DND-41 (cell line): Measurements from ENCODE around the gene RAC2.

ENCODE experiments used
- ATAC-seq: fragments of 200-7000 bp; cut with Tn5 transposase; 3 replicates; pipeline ENCODE4 v1.9.1; 2021; ENCODE audit warnings: low read depth; ENCODE audit not compliant: insufficient read depth
- DNase-seq: peaks from one replicate; pipeline ENCODE4 v3.0.0-alpha.2; 2020
- H2AFZ ChIP-seq: 2 replicates; pipeline ENCODE4 v1.6.0; 2012; ENCODE audit warnings: low read depth, low read length
- H3K27ac ChIP-seq: 2 replicates; pipeline ENCODE4 v1.5.1; 2012; ENCODE audit warnings: low read length, inconsistent platforms
- H3K27me3 ChIP-seq: fragments of 200-600 bp; sonication (generic); 2 replicates; pipeline ENCODE4 v1.6.0; 2012; ENCODE audit warnings: low read length, mild to moderate bottlenecking, inconsistent platforms; ENCODE audit not compliant: insufficient read depth, poor library complexity
- H3K36me3 ChIP-seq: 2 replicates; pipeline ENCODE4 v1.5.1; 2012; ENCODE audit warnings: low read length, inconsistent platforms; ENCODE audit not compliant: insufficient read depth
- H3K4me1 ChIP-seq: 2 replicates; pipeline ENCODE4 v1.5.1; 2012; ENCODE audit warnings: mild to moderate bottlenecking, low read length; ENCODE audit not compliant: insufficient read depth
- H3K4me2 ChIP-seq: 2 replicates; pipeline ENCODE4 v1.6.0; 2012; ENCODE audit warnings: mild to moderate bottlenecking, moderate library complexity, low read length, inconsistent platforms; ENCODE audit not compliant: insufficient read depth
- H3K4me3 ChIP-seq, 2 experiments: fragments of 200-600 bp in 1 of 2; shearing (Covaris generic) in 1 of 2; 2 replicates each; pipeline ENCODE4 v1.5.1; 2012 to 2016; ENCODE audit warnings: inconsistent platforms in 2 of 2, low read length in 2 of 2, mild to moderate bottlenecking in 2 of 2, low read depth in 1 of 2, moderate library complexity in 1 of 2
- H3K79me2 ChIP-seq: 2 replicates; pipeline ENCODE4 v1.6.0; 2012; ENCODE audit warnings: low read length, inconsistent platforms; ENCODE audit not compliant: insufficient read depth
- H3K9ac ChIP-seq: 2 replicates; pipeline ENCODE4 v1.6.0; 2012; ENCODE audit warnings: low read depth, mild to moderate bottlenecking, inconsistent platforms, low read length, moderate library complexity
- H3K9me3 ChIP-seq: 2 replicates; pipeline ENCODE4 v1.5.1; 2012; ENCODE audit warnings: low read length, moderate library complexity, mild to moderate bottlenecking, inconsistent platforms; ENCODE audit not compliant: insufficient read depth, severe bottlenecking
- H4K20me1 ChIP-seq: 2 replicates; pipeline ENCODE4 v1.6.0; 2012; ENCODE audit warnings: low read length; ENCODE audit not compliant: insufficient read depth
- EZH2 ChIP-seq: IDR thresholded peaks from 3 replicates; pipeline ENCODE4 v1.6.1; 2012; ENCODE audit warnings: borderline replicate concordance, low read depth, mild to moderate bottlenecking, moderate library complexity, low read length, inconsistent platforms; ENCODE audit not compliant: severe bottlenecking
- TF ChIP-seq, protein P1 (sequence below): IDR thresholded peaks from 2 replicates; pipeline ENCODE4 v1.5.1; 2012; ENCODE audit warnings: borderline replicate concordance, low read length, moderate library complexity, mild to moderate bottlenecking; ENCODE audit not compliant: poor library complexity, severe bottlenecking; ENCODE audit errors: extremely low read depth

Gene RAC2

GRCh38 chr22:37206118-37206840 is 37.8 kb downstream of the RAC2 start:
- no peak for TF ChIP-seq EZH2
- TF ChIP-seq, protein P1, sequence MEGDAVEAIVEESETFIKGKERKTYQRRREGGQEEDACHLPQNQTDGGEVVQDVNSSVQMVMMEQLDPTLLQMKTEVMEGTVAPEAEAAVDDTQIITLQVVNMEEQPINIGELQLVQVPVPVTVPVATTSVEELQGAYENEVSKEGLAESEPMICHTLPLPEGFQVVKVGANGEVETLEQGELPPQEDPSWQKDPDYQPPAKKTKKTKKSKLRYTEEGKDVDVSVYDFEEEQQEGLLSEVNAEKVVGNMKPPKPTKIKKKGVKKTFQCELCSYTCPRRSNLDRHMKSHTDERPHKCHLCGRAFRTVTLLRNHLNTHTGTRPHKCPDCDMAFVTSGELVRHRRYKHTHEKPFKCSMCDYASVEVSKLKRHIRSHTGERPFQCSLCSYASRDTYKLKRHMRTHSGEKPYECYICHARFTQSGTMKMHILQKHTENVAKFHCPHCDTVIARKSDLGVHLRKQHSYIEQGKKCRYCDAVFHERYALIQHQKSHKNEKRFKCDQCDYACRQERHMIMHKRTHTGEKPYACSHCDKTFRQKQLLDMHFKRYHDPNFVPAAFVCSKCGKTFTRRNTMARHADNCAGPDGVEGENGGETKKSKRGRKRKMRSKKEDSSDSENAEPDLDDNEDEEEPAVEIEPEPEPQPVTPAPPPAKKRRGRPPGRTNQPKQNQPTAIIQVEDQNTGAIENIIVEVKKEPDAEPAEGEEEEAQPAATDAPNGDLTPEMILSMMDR: no peak
- Histone ChIP-seq H3K36me3 (no peaks in the 10 kb centered on the region), H3K4me2 (no peak overlapping the region), H3K4me3 (no peak overlapping the region), H3K9ac (no peak overlapping the region), H4K20me1 (no peaks in the 10 kb centered on the region), H3K27me3 (no peaks in the 10 kb centered on the region), H3K9me3 (no peaks in the 10 kb centered on the region), H3K27ac (no peak overlapping the region), H2AFZ (no peak overlapping the region), H3K79me2 (no peaks in the 10 kb centered on the region), H3K4me1 (no peaks in the 10 kb centered on the region)
- DNase-seq (no peak), ATAC-seq (no peak)

GRCh38 chr22:37205046-37205445 is 39.0 kb downstream of the RAC2 start:
- Histone ChIP-seq H3K9me3 (no peaks in the 10 kb centered on the region), H3K79me2 (no peaks in the 10 kb centered on the region), H2AFZ (no peak overlapping the region), H3K27me3 (no peaks in the 10 kb centered on the region), H3K4me2 (no peak overlapping the region), H3K9ac (no peak overlapping the region), H3K4me3 (no peak overlapping the region), H3K27ac (no peak overlapping the region), H3K36me3 (no peaks in the 10 kb centered on the region), H3K4me1 (0 out of 2 replicates have a peak, but pooled peaks cover under 1% of the 10 kb centered on the region), H4K20me1 (no peaks in the 10 kb centered on the region)
- no peak for TF ChIP-seq EZH2
- TF ChIP-seq, protein P1: no peak
- DNase-seq (no peak), ATAC-seq (no peak)

GRCh38 chr22:37204045-37204655 is 39.9 kb downstream of the RAC2 start:
- Histone ChIP-seq H3K27ac (no peak overlapping the region), H4K20me1 (no peaks in the 10 kb centered on the region), H3K36me3 (no peaks in the 10 kb centered on the region), H3K9me3 (no peaks in the 10 kb centered on the region), H3K9ac (no peak overlapping the region), H3K4me1 (peaks cover 7% of the 10 kb centered on the region), H3K4me3 (no peak overlapping the region), H2AFZ (no peak overlapping the region), H3K4me2 (no peak overlapping the region), H3K27me3 (no peaks in the 10 kb centered on the region), H3K79me2 (no peaks in the 10 kb centered on the region)
- TF ChIP-seq EZH2: no peak
- TF ChIP-seq, protein P1: no peak
- no peak for ATAC-seq
- DNase-seq: no peak
